ENCODE data around the gene FXYD6.

The FXYD6 gene

GRCh38 chr11:117841551-117842031 is 34.9 kb downstream of the FXYD6 start:
- DNase-seq: no peak

GRCh38 chr11:117840881-117841550 is 35.4 kb downstream of the FXYD6 start:
- no peak for DNase-seq

- DNase-seq: no peak
Measured at GRCh38 chr11:117839936-117840813, 36.3 kb downstream of the FXYD6 start.

GRCh38 chr11:117839380-117839881 is 37.0 kb downstream of the FXYD6 start:
- DNase-seq: no peak

- no peak for DNase-seq
Measured at GRCh38 chr11:117838901-117839300, 37.6 kb downstream of the FXYD6 start.

GRCh38 chr11:117837791-117838190 is 38.7 kb downstream of the FXYD6 start:
- no peak for DNase-seq

- DNase-seq: no peak
Measured at GRCh38 chr11:117837070-117837776, 39.2 kb downstream of the FXYD6 start.

- no peak for DNase-seq
Measured at GRCh38 chr11:117836077-117836960, 40.1 kb downstream of the FXYD6 start.

- DNase-seq: no peak
Measured at GRCh38 chr11:117835576-117835975, 40.9 kb downstream of the FXYD6 start.

GRCh38 chr11:117834838-117835443 is 41.5 kb downstream of the FXYD6 start:
- DNase-seq: no peak

GRCh38 chr11:117834068-117834810 is 42.2 kb downstream of the FXYD6 start:
- DNase-seq: no peak

GRCh38 chr11:117833401-117833891 is 43.0 kb downstream of the FXYD6 start:
- peak; percentile 39 for DNase-seq

- no peak for DNase-seq
Measured at GRCh38 chr11:117832511-117832910, 43.9 kb downstream of the FXYD6 start.

- no peak for DNase-seq
Measured at GRCh38 chr11:117831661-117832415, 44.6 kb downstream of the FXYD6 start.

GRCh38 chr11:117830674-117831351 is 45.6 kb downstream of the FXYD6 start:
- no peak for DNase-seq

- DNase-seq: no peak
Measured at GRCh38 chr11:117830072-117830471, 46.4 kb downstream of the FXYD6 start.

GRCh38 chr11:117829369-117829725 is 47.1 kb downstream of the FXYD6 start:
- no peak for DNase-seq

GRCh38 chr11:117828611-117829368 is 47.7 kb downstream of the FXYD6 start:
- DNase-seq: no peak

Data from NCI-H2227 treated with DMSO at 0.1 percent for 48 hours (cell line).